ENCODE measurements around the gene PRSS33.

Gene PRSS33

DNA sequence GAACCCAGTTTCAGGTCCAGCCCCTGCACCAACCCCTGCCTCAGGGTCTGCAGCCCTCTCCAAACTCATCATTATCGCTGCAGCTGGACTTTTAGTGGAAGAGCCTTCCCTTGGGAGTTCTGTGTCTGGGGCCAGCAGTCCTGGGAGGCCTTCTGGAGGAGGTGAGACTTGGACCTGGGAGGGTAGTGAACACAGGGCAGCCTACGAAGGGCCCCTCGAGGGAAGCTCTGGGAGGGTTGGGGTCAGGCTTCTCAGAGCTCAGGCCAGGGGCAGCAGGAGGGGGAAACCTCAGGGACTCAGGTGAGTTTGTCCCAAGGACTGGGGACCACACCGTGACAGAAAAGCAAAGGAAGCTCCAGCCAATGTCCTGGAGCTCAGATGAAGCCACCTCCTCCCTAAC lies 46.2 kb downstream of the PRSS33 start:
- no peak for DNase-seq (ENCODE audit: low spot score)

GRCh38 chr16:2740476-2740875 lies 46.9 kb downstream of the PRSS33 start:
- no peak for DNase-seq (ENCODE audit: low spot score)

GRCh38 chr16:2739625-2740430 lies 47.5 kb downstream of the PRSS33 start:
- DNase-seq (ENCODE audit: low spot score), result no peak

GRCh38 chr16:2738615-2739014 lies 48.7 kb downstream of the PRSS33 start:
- no peak for DNase-seq (ENCODE audit: low spot score)

GRCh38 chr16:2737895-2738418 lies 49.4 kb downstream of the PRSS33 start:
- no peak for DNase-seq (ENCODE audit: low spot score)

DNA sequence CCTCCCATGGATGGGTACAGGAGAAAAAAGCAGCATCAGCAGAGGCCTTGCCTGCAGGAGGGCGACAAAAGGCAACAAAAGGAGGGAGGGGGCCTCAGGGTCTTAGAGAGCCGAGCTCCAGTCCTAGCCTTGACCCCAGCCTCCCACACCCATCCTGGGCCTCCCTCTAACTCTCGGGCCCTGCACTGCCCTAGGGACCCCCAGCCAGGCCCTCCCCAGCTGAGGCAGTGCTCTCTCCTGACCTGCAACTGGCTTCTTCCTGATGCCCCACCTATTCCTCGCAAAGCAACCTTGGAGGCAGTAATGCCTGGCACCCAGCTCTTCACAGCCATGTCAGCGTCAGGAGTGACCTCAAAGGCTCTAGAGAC lies 50.1 kb downstream of the PRSS33 start:
- no peak for DNase-seq (ENCODE audit: low spot score)

DNA sequence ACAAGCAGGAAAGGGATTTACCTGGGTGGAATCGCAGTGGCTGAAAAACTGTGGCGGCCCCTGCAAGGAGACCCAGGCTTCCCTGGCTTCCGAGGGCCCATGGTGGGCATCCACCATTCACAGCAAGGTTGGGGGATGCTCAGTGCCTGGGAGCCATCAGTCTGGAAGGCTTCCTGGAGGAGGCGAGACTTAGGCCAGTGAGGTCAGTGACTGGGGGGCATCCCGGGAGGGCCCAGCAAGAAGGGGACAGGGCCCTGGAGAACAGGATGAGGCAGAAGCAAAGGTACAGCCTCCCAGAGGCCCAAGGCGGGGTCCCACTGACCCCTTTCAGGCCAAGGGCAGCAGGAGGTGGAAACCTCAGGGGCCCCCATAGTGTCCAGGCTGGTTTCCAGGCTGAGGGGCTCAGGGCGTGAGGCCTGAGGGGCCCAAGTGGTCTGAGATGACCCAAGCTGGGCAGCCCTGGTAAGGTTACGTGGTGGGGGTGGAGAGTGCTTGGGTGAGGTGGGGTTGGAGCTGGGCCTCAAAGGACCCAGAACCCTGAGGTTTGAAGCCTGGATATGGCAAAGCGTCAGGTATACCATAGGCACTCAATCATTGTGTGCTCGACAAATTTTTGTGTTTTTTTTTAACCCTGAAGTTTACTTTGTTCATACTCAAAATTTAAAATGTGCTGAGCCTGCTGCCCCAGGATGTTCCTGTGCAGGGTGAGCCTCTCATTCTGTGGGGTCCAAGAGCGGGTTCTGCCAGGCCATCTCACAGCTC lies 50.7 kb downstream of the PRSS33 start:
- DNase-seq (ENCODE audit: low spot score), result no peak

DNA sequence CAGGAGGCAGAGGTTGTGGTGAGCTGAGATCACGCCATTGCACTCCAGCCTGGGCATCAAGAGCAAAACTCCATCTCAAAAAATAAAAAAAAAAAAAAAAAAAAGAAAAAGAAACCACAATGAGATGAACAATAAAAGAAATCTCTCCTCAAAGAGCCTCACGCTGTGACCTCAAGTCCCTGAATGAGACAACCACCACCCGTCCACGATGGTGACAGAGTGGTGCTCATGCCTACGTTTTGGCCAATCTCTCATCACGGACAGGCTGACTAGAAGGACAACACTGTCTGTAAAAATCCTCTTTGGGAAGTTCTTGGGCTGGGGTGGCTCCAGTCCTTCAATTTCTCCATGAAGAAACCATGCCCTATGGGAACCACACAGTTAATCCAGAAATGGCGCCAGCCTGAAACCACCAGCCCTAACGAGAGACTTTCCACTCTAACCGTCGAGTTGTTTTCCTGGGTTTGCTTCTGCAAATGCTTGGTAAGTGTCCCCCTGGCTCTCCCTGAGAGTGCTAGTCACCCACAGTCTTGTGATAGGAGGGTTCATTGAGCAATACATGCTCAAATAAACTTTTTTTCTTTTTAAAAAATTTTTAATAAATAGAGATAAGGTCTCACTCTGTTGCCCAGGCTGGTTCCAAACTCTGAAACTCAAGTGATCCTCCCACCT lies 52.4 kb downstream of the PRSS33 start:
- no peak for DNase-seq (ENCODE audit: low spot score)

Small RNAs within 50 kb of the gene (small RNA-seq; reads per million reads assigned to genes)
- gene SNORA3C, result 0 to 0.05 reads per million in 2 experiments
